Measurements from ENCODE around the gene AGPS.

DNA sequence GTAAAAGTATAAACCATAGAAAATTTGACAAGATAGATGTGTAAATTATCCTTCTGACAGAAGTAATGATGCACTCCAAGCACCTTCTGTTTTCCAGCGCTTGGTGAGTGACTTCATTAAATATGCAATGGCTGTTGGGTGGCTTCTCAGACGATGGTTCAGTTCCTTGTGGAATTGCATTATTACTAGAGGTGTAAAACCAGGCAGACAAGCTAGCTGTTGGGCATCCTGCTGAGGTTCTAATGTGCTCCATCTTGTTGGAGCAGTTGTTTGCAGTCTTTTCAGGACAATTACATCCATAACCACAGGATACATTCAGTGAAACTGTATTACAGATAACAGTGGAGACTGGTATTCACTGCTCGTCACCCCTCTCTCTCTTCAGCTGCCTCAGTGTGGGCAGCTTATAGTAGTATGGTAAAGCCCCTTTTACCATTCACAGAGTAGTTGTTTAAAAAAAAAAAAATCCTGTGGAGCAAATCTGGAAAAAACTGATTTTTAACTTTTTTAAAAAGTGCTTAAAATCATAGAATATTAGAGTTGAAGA, 143.5 kb downstream of the AGPS start:
- TF ChIP-seq, protein P1, sequence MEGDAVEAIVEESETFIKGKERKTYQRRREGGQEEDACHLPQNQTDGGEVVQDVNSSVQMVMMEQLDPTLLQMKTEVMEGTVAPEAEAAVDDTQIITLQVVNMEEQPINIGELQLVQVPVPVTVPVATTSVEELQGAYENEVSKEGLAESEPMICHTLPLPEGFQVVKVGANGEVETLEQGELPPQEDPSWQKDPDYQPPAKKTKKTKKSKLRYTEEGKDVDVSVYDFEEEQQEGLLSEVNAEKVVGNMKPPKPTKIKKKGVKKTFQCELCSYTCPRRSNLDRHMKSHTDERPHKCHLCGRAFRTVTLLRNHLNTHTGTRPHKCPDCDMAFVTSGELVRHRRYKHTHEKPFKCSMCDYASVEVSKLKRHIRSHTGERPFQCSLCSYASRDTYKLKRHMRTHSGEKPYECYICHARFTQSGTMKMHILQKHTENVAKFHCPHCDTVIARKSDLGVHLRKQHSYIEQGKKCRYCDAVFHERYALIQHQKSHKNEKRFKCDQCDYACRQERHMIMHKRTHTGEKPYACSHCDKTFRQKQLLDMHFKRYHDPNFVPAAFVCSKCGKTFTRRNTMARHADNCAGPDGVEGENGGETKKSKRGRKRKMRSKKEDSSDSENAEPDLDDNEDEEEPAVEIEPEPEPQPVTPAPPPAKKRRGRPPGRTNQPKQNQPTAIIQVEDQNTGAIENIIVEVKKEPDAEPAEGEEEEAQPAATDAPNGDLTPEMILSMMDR (IDR thresholded peaks at IDR 0.05), result no peak
- no peak for TF ChIP-seq POLR2A (IDR thresholded peaks at IDR 0.05)

Data from heart left ventricle (tissue), 13 donors.